Esophagus squamous epithelium (tissue), 5 donors: ENCODE measurements around the gene FAM110D. TPM values are rescaled to one million over a fixed set of nuclear protein-coding genes. Genes with fewer than 3 reads are reported as not detected.
A peak's percentile ranks its signal among the peaks of the same experiment; 100 is the strongest.

Source experiments
- DNase-seq: peaks from one replicate; lab custom pipeline; 2025; lab: John Stamatoyannopoulos, UW
- H3K27ac ChIP-seq, 4 donors: fragments of 200-600 bp; sonication (generic); one replicate each; pipeline ENCODE4 v1.5.1; 2016 to 2019; ENCODE audit warnings: mild to moderate bottlenecking in 1 of 4
- H3K27me3 ChIP-seq, 4 donors: fragments of 200-600 bp; sonication (generic); 1 replicate in 3 of 4; 2 replicates in 1 of 4; pipeline versions ENCODE4 v1.5.1 to v1.6.0; 2017 to 2021; ENCODE audit warnings: antibody characterized with exemption in 1 of 4
- H3K36me3 ChIP-seq, 3 donors: fragments of 200-600 bp; sonication (generic); one replicate each; pipeline ENCODE4 v1.5.1; 2016 to 2019
- H3K4me1 ChIP-seq, 3 donors: fragments of 200-600 bp; sonication (generic); one replicate each; pipeline ENCODE4 v1.5.1; 2017 to 2019
- H3K4me3 ChIP-seq, 4 donors: fragments of 200-600 bp; sonication (generic); 1 replicate in 3 of 4; 2 replicates in 1 of 4; pipeline ENCODE4 v1.5.1; 2016 to 2019; ENCODE audit warnings: mild to moderate bottlenecking in 2 of 4, moderate library complexity in 1 of 4
- H3K9me3 ChIP-seq, 3 donors: fragments of 200-600 bp; sonication (generic); one replicate each; pipeline ENCODE4 v1.5.1; 2016 to 2019
- CTCF ChIP-seq, 6 experiments: fragments of 450-650 bp in 4 of 6; fragments of 200-600 bp in 2 of 6; sonication (generic) in 2 of 6; IDR thresholded peaks; one replicate each; pipeline ENCODE4 v1.5.1; 2016 to 2019; ENCODE audit warnings: antibody characterized with exemption in 6 of 6, mild to moderate bottlenecking in 4 of 6, moderate library complexity in 4 of 6
- POLR2A ChIP-seq, 4 donors: fragments of 450-650 bp; IDR thresholded peaks; one replicate each; pipeline ENCODE4 v1.6.1; 2017; ENCODE audit warnings: antibody characterized with exemption in 4 of 4, mild to moderate bottlenecking in 4 of 4, moderate library complexity in 3 of 4
- WGBS, 2 donors: methylation state at CpG; one replicate each; pipeline ENCODE4 v1.1.5; 2018; 5-methylcytosine and 5-hydroxymethylcytosine counted together
- intact Hi-C: fragments of 100-400 bp; cut with DNase I; formaldehyde crosslinking; loops from one replicate; pipeline ENCODE4 v1.15.0; 2022
- total RNA-seq, 4 donors: library from RNA; depleted of rRNA; stranded (reverse); fragments of >200 nt; gene quantifications; one replicate each; pipeline ENCODE4 v1.1.0, GENCODE V29; 2016
- donor health status: DM: yes; HTN: yes; CAD: no.

FAM110D gene
- total RNA-seq: 1 to 10 TPM in 2 of 4 donors, under 1 TPM in 2; 0.23 to 5.1 (median 2.0) TPM

DNA sequence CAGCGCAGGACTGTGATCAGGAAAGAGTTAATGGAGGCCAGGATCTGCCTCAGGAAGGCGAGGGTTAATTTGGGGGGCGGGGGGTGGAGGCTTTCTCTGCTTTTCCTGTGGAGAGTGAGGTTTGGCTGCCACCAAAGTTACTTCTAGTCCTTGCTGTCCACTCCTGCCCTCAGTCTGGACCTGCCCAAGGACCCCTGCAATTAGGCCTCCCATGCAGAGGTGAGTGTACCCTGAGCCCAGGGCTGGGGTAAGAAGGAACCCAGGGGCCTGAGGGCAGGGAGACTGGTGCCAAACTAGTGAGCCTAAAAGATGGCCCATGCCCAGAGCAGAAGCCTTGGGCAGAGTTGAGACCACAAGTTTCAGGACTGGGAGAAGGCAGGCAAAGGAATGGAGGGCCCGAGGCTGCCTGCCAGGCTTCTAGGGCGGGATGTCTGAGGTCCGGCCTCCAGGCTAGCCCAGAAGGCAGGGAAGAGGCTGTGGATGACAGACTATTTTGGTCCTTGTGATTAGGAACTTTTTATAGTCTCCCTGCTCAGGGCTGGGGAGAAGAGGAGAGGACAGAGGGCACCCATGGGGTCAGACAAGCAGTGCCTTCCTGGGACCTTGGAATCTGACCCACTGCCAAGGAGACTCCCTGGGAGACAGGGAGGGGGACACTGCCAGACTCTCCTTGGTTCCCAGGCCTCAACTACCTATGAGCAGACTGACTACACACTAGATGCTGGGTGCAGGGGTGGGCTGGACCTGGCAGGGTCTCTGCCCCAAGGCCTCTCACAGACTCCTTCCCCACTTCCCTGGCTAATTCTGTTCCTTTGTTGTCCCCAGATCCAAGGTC lies at the start of gene FAM110D:
FAM110D (plus strand) TSS at position 172 of the 835 bp plus-strand sequence. CDS start 2,213 bp downstream, outside the sequence.
- H3K36me3 ChIP-seq: no peaks in the 10 kb centered on the region
- DNase-seq: no peak
- 24 to 48% methylated on average over 2 to 4 of the region's 6 CpGs for WGBS, 2 donors
- H3K27ac ChIP-seq: peak within 1 kb of the TSS in 3 of 4 donors; percentile 49 to 68 (median 64)
- no peaks in the 10 kb centered on the region for H3K9me3 ChIP-seq
- H3K4me3 ChIP-seq: peak within 1 kb of the TSS; percentile 0 to 75 (median 54)
- H3K4me1 ChIP-seq: peaks cover 21 to 51% (median 23%) of the 10 kb centered on the region in 3 donors
- TF ChIP-seq POLR2A (IDR thresholded peaks at IDR 0.05): peak in 1 of 4 donors; percentile 21
- TF ChIP-seq CTCF (IDR thresholded peaks at IDR 0.05): no peak
- H3K27me3 ChIP-seq: peaks cover 0 to 81% (median 0%) of the 10 kb centered on the region in 4 donors
- intact Hi-C loops: loop anchor here (5.0 kb wide), 1 partner anchor 127 kb away; no protein-coding TSS in a partner anchor

GRCh38 chr1:26109229-26110164 lies 49.4 kb upstream of the FAM110D start:
- 85 to 87% methylated on average over 5 of the region's 5 CpGs for WGBS, 2 donors
- DNase-seq: no peak
- Histone ChIP-seq H3K4me3 (no peak overlapping the region), H3K36me3 (peaks cover 0 to 6% (median 4%) of the 10 kb centered on the region in 3 donors), H3K9me3 (no peaks in the 10 kb centered on the region), H3K27me3 (no peaks in the 10 kb centered on the region), H3K4me1 (peaks cover 13 to 40% (median 17%) of the 10 kb centered on the region in 3 donors), H3K27ac (peak overlapping the region in 2 of 4 donors; percentile 95 to 99)
- TF ChIP-seq POLR2A (IDR thresholded peaks at IDR 0.05): no peak
- no peak for TF ChIP-seq CTCF (IDR thresholded peaks at IDR 0.05)
- intact Hi-C loops: no loop called here

DNA sequence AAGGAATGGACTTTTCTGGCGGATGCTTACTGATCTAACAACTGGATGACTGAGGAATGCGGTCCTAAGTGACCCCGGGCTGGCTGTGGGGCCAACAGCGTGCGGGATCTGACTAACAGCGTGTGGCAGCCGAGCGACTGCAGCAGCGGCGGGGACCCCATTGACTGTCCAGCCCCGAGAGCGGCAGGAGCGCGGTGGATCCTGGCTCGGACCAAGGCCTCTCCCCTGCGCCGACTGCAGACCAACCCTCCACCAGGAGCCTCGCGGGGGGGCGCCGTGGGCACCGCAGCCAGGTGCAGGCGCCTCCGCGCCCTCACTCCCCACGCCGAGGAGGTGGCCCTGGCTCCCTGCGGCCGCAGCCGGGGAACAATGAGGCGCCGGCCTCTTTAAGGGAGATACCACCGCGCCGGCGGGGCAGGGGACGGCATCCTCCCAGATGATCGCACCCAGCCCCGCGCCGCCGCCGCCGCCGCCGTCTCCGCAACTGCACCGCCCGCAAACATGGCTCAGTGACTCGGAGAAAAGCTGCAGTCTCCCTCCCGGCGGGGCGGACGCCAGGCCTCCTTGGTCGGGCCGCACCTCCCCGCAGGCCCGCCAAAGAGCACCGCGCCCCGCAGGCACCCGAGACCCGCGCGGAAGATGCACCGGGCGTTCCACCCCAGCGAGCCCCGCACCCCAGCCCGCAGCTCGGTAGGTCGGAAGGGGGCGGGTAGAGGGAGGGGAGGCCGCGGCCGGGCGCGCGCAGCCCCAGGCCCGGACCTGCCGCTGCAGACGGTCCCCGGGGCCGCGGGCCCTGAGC lies 47.9 kb upstream of the FAM110D start:
- H3K27me3 ChIP-seq: no peaks in the 10 kb centered on the region
- H3K9me3 ChIP-seq: no peaks in the 10 kb centered on the region
- TF ChIP-seq CTCF (IDR thresholded peaks at IDR 0.05) (peak in 1 of 6 experiments; percentile 5), POLR2A (IDR thresholded peaks at IDR 0.05) (peak in 1 of 4 donors; percentile 66)
- peaks cover 0 to 20% (median 5%) of the 10 kb centered on the region in 3 donors for H3K36me3 ChIP-seq
- DNase-seq: no peak
- 0% methylated on average over 10 of the region's 85 CpGs for WGBS, 2 donors
- intact Hi-C loops: no loop called here
- peak overlapping the region; percentile 85 to 95 (median 87) for H3K4me3 ChIP-seq
- peaks cover 13 to 32% (median 17%) of the 10 kb centered on the region in 3 donors for H3K4me1 ChIP-seq
- H3K27ac ChIP-seq: peak overlapping the region; percentile 92 to 99 (median 96)

- H3K27ac ChIP-seq: peak within 1 kb of the TSS; percentile 92 to 99 (median 96)
- peak; percentile 75 for DNase-seq
- WGBS, 2 donors: 0% methylated on average over 9 of the region's 96 CpGs; no CpG with 5 or more reads in 1 of the 2 donors
- peak within 1 kb of the TSS; percentile 85 to 95 (median 87) for H3K4me3 ChIP-seq
- TF ChIP-seq POLR2A (IDR thresholded peaks at IDR 0.05): peak in 3 of 4 donors; percentile 57 to 79 (median 79)
- TF ChIP-seq CTCF (IDR thresholded peaks at IDR 0.05): peak in 2 of 6 experiments; percentile 8 to 35
- no peaks in the 10 kb centered on the region for H3K27me3 ChIP-seq
- intact Hi-C loops: no loop called here
- peaks cover 0 to 29% (median 9%) of the 10 kb centered on the region in 3 donors for H3K36me3 ChIP-seq
- H3K4me1 ChIP-seq: peaks cover 13 to 32% (median 17%) of the 10 kb centered on the region in 3 donors
- no peaks in the 10 kb centered on the region for H3K9me3 ChIP-seq
Observed at GRCh38 chr1:26111530-26112406, 47.1 kb upstream of the FAM110D start, which contains the start of gene PDIK1L. PDIK1L (plus strand) TSS chr1:26111824; CDS start chr1:26114309, 2,485 bp downstream.
